AG04450 (cell line): ENCODE results near the gene PACS2. TPM values are rescaled to one million over a fixed set of nuclear protein-coding genes. Genes with fewer than 3 reads are reported as not detected.

Experiments used
- CTCF ChIA-PET: fragments of 300-600, 350-600 bp; formaldehyde crosslinking; extraction: SDS; loops from one replicate; lab custom pipeline; 2022; ENCODE audit warnings: antibody characterized with exemption, inconsistent platforms; lab: Charles Lee
- POLR2A ChIA-PET: fragments of 350-600 bp; formaldehyde crosslinking; extraction: SDS; loops from one replicate; lab custom pipeline; 2021; ENCODE audit warnings: antibody characterized with exemption, inconsistent platforms; lab: Yijun Ruan, JAX
- DNase-seq: peaks from one replicate; pipeline ENCODE4 v3.0.0-alpha.2; 2011; ENCODE audit warnings: low read depth, low spot score
- H3K27ac ChIP-seq: one replicate; pipeline ENCODE4 v1.5.1; 2012; ENCODE audit warnings: low read depth, low read length, control low read depth
- H3K27me3 ChIP-seq: one replicate; pipeline ENCODE4 v1.6.0; 2012; ENCODE audit warnings: low read length; ENCODE audit not compliant: control insufficient read depth, insufficient read depth
- H3K4me3 ChIP-seq: 2 replicates; pipeline ENCODE4 v1.5.1; 2011; ENCODE audit warnings: mild to moderate bottlenecking, low read depth, low read length, control low read depth
- H3K9me3 ChIP-seq: 2 replicates; pipeline ENCODE4 v1.5.1; 2012; ENCODE audit warnings: low read length; ENCODE audit not compliant: control insufficient read depth, insufficient read depth
- CTCF ChIP-seq: IDR thresholded peaks from 2 replicates; pipeline ENCODE4 v1.5.1; 2011; ENCODE audit warnings: low read depth, low read length, control low read depth, inconsistent platforms
- polyA plus RNA-seq: library from polyadenylated mRNA; depleted of rRNA; stranded (reverse); fragments of >200 nt; gene quantifications from 2 replicates; pipeline ENCODE4 v1.2.3, GENCODE V29; 2011

The PACS2 gene
- polyA plus RNA-seq, 1 experiment, result 13.0 TPM

- peaks cover 12% of the 10 kb centered on the region for H3K9me3 ChIP-seq
- H3K27ac ChIP-seq, result no peak overlapping the region
- no peak for DNase-seq
- no peak for TF ChIP-seq CTCF
- ChIA-PET CTCF (no interaction called here), POLR2A (no interaction called here)
- no peak overlapping the region for H3K4me3 ChIP-seq
- no peaks in the 10 kb centered on the region for H3K27me3 ChIP-seq
Observed at GRCh38 chr14:105423488-105424195, 109.1 kb downstream of the PACS2 start.

DNA sequence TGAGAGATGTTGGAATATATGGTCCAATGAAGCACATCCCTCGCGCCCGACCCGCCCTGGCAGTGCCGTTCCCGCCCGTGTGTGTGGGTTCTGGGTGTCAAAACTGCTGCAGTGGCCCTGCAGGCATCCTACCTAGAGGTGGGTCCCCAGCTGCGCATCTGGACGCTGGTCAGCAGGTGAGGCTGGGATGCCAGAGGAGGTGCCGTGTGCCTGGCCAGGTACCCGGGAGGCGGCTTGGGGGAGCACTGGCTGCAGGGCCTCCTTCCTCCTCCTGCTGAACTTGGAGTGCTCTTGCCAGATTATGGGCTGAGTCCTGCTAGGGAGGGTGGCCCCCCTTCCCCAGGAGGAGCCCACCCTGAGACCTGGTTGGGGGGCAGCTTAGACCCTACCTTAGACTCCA is 110.3 kb downstream of the PACS2 start:
- ChIA-PET CTCF (no interaction called here), POLR2A (no interaction called here)
- no peak overlapping the region for H3K4me3 ChIP-seq
- H3K27me3 ChIP-seq, result no peaks in the 10 kb centered on the region
- H3K9me3 ChIP-seq, result peaks cover 12% of the 10 kb centered on the region
- no peak overlapping the region for H3K27ac ChIP-seq
- no peak for DNase-seq
- TF ChIP-seq CTCF, result no peak

- H3K9me3 ChIP-seq, result peaks cover 12% of the 10 kb centered on the region
Observed at GRCh38 chr14:105425823-105426247, 111.3 kb downstream of the PACS2 start.

GRCh38 chr14:105426416-105427130 is 112.0 kb downstream of the PACS2 start:
- CTCF ChIA-PET, result no interaction called here

More at GRCh38 chr14:105425823-105426247, 111.3 kb downstream of the PACS2 start:
- no peaks in the 10 kb centered on the region for H3K27me3 ChIP-seq
- TF ChIP-seq CTCF, result no peak
- CTCF ChIA-PET, result no interaction called here
- POLR2A ChIA-PET, result no interaction called here
- H3K27ac ChIP-seq, result no peak overlapping the region
- no peak for DNase-seq
- no peak overlapping the region for H3K4me3 ChIP-seq

More at GRCh38 chr14:105426416-105427130, 112.0 kb downstream of the PACS2 start:
- H3K27ac ChIP-seq, result no peak overlapping the region
- no peak overlapping the region for H3K4me3 ChIP-seq
- DNase-seq, result no peak
- POLR2A ChIA-PET, result no interaction called here
- H3K9me3 ChIP-seq, result peaks cover 12% of the 10 kb centered on the region
- H3K27me3 ChIP-seq, result no peaks in the 10 kb centered on the region
- TF ChIP-seq CTCF, result no peak
